GM18526 (cell line): ENCODE measurements around the gene NUP98.

Experiments
- POLR2A ChIP-seq: IDR thresholded peaks from 3 replicates; pipeline ENCODE4 v1.6.1; 2011; ENCODE audit not compliant: insufficient read length; ENCODE audit errors: extremely low read depth

NUP98 gene

DNA sequence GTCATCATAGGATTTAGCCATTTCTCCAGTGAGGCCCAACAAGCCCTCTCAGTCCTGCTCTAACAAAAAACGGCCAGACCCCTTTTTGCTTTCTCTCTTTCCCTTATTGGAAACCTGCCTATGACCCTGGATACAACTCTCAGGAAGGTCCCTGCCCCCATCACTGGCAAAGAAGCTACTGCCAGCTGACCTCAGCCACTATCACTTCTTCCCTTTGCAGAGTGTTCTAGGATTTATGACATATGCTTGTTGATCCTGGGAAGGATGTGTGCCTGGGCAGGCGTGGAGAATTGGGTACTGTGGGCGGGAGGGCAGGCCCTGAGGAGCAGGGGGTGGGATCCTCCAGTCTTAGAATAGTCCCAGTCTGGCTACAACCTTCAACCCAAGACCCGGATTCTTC is 18.5 kb upstream of the NUP98 start:
- no peak for TF ChIP-seq POLR2A

DNA sequence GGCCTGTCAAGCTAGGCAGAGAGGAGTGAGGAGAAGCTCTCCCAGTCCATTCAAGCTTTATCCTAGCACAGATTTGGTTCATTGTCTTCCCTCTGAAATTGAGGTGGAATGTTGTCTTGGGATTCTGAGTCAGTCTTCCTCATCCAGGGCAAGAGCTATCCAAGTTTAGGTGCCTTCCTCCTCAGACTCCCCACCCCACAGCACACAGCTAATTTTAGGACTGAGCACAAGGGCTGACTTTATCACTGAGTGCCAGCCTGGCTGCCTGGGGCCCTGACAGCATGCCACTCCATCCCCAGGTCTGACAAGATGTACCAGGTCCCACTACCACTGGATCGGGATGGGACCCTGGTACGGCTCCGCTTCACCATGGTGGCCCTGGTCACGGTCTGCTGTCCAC is 13.6 kb upstream of the NUP98 start:
- no peak for TF ChIP-seq POLR2A

DNA sequence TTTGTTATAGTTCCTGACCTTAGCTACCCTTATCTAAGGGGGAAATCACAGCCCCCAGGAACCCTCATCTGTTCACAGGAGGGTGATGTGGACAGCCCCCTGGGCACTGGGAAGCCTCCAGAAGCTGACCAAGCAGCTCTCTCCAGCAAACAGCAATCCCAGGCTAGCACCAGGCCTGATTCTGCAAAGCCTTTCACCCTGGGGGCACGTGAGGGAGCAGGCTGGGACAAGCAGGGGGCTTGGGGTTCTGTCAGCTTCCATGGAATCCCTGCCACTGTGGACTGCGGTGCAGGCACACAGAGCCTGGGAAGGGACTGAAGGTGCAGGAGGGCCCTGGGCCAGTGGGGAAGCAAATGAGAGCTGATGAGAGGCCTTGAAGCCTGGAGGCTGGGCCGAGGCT is 13.1 kb upstream of the NUP98 start:
- no peak for TF ChIP-seq POLR2A

DNA sequence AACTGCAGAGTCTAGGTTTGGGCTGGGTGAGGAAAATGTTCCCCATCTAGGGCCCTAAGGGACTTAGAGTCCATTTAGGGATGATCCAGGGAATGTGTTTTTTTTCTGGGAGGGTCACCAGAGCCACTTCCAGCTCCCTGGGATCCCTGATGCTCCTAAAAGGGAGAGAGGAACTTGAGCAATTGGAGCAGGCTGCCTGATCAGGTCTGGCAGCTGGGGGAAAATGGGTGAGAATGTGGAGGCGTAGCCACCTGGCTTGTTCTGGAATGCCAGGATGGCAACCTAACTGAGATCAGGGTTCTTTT is 12.2 kb upstream of the NUP98 start:
- no peak for TF ChIP-seq POLR2A

DNA sequence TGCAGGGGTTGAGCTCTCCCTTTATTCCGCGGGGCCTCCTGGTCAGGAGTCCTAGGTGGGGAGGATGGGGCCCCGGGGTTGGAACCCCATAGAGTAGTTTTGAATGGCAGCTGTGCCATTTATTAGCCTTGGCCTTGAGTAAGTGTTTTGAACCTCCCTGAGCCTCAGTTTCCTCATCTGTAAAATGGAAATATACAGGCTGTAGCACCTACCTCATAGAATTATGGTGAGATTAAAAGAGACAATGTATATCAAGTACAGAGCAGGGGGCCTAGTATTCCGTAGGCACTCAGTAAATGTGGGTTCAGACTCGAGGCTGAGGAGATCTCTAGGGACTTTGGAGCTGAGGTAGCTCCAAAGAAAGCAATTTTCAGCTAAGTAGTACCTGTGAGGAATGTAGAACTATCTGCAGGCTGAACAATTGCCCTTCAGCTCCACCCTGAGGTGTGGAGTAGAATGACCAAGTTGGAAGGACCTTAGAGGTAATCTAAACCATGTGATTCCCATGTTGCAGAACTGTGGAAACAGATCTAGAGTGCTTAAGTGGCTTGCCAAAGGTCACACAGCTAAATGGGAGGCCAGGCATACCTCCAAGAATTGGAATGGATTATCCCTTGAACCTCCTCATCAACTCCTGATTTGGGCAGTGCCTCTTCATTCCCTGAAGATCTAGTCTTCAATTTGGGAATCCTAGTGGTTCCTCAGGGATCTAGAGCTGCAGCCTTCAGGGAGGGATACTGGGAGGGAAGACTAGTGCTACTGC is 11.7 kb upstream of the NUP98 start:
- TF ChIP-seq POLR2A = no peak

DNA sequence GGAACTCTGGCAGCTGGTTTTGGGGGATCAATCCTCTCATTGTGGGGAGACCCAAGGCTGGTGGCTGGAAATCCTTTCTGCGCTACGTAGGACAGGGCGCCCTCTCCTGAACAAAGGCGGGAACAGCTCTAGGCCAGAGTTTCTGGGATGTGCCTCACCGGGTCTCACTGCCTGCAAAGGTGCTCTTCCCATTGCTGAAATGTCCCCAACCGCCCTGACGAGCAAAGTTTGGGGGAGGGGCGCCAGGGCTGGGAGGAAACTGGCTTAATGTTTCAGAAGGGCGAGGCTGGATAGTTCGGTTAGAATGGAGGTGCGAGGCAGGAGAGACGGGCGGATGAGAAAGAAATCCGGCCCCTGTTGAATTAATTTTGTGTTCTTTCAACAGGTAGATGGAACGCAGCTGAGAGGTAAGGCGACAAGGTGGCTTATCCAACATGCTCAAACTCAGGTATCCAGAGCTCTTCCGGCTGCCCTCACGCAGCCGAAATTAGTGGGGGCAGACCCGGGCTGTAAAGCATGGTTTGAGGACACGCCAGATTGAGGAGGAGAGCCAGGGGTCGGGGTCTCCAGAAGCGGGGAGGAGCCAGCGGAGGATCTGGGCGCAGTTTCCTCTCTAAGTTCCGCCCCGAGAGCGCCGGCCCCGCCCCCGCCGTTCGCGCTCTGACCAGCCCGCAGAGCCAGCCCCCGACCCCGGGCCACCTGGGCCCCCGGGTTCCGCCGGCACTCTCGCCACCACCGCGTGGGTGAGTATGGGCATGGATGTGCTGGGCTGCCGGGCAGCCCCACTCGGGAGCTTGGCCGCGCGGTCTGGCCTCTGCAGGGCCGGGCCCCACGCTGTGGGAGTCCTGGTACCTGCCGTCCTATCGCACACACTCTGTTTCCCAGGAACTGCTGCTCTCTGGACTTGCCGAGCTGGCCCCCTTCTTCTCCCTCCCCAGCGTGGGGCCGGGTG is 10.8 kb upstream of the NUP98 start, which contains the start of gene PGAP2:
Gene PGAP2 (plus strand): TSS at position 652 of the 952 bp plus-strand sequence. CDS start 2,700 bp downstream, outside the sequence.
- peak; percentile 35 for TF ChIP-seq POLR2A

DNA sequence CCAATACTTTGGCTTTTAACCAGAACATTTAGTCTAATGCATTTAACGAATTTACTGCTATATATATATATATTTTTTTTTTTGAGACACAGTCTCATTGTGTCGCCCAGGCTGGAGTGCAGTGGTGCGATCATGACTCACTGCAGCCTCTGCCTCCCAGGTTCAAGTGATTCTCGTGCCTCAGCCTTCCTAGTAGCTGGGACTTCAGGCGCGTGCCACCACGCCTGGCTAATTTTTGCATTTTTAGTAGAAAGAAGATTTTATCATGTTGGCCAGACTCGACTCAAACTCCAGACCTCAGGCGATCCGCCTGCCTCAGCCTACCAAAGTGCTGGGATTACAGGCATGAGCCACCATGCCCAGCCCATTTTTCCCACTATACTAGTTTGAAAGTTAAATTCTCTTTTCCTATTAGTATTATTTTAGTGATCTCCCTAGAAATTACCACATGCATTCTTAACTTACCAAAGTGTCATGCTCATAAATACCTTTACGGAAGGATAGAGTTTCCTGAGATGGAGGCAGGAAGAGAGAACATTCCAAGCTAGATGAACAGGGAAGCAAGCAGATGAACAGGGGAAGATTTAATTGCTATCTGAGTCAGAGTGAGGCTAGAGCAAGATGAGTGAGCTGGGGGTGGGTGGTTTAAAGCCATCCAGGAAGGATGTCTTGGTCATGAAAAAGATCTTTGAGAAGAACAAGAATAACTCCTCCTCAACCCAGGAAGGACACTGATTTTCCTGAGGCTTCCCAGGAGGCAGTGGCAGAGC is 6.6 kb upstream of the NUP98 start:
- TF ChIP-seq POLR2A = no peak

DNA sequence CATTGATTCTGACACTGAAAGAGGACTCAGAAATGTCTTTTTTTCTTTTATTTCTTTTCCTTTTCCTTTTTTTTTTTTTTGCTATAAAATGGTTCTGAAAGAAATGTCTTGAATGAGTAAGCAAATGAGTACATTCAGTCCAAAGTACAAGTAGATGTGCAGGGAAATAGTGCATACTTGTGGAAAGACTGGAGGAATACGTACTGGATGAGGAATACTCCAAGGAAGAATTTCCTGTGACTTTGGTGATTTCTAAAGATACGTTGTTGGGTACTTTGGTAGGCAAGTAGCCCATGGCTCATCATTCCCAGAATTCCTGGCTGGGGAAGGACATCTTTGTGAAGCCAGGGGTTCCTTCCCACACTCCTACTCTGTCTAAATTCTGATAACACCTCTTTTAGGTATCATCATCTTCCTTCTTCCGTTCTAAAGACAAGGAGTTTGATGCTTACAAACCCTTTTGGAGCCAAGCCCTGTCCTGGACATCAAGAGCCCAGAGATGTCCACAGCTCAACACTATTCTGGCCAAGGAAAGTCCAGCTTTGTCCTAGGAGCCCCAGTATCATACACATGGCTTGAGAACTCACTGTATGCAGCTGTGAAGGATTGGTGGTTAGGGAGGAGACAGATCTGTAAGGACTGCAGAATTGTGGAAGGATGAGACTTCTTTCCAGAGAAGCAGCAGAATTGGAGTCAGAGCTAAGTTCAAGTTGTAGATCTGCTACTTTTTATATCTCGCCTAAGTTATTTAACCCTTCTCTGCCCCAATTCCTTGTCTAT is 4.8 kb upstream of the NUP98 start:
- no peak for TF ChIP-seq POLR2A

DNA sequence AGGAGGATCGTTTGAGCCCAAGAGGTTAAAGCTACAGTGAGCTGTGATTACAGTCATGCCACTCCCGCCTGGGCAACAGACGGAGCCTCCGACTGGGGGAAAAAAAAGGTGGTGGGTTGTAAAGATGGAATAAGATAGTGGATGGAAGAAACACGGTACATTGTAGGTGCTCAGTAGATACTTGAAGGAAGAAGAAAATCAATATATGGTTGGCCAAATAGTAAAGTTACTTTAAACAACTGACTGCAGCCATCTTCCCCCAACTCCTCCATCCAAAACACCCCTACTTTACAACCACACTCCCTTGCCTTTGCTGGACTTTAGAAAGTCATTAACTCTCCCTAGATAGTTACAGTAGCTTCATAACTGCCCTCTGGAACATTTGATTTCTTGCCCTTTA is 2.5 kb upstream of the NUP98 start:
- no peak for TF ChIP-seq POLR2A

DNA sequence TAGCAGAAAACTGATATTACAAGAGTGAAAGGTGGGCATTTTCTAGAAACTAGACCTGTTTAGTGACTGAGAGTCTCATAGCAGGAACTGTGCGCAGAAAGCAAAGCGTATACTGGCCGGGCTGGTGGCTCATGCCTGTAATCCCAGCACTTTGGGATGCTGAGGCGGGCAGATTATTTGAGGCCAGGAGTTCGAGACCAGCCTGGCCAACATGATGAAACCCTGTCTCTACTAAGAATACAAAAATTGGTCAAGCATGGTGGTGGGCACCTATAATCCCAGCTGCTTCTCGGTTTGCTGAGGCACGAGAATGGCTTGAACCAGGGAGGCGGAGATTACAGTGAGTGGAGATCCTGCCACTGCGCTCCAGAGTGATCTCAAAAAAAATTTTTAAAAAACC is 1.8 kb upstream of the NUP98 start:
- TF ChIP-seq POLR2A = no peak

DNA sequence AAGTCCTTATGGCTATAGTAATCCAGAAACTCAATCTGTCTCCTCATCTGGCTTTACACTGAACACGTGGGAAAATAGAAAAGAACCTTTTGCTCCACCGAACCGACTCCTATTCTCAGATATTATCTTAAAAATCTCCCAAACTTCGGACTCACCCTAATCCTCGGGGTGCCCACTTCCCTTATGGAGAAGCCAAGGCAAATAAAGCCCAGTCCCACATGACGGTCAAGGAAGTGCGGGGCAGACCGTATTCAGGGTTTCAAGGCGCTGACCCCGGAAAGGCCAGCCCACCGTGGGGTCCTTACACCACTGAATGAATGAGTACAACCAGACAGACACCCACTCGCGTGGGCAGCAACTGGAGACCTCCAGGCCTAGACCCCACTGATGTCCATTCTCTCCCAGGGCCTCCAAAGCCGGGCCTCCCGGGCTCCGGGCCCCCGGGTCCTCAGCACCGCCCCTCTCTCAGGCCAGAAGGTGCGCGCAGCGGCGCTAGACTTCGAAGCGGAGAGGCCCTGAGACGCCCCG is 489 bp downstream of the NUP98 start:
- TF ChIP-seq POLR2A = no peak

DNA sequence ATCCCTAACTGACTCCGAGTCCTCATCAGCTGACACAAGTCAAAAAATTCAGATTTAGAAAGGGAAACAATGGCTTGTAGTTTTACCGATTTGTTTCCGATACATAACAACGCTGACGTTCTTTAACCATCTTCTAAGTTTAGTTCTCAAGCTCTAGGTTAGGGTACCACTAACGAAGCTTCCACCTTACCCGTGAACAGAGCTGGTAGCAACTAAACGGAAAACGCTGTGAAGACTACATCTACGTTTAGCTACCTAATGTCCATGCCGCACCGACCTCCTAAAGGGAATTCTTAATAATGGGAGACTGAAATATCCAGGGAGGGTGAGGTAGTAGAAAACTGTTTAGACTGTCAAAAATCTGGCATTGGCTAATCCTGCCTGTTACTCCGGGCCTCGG is 1.0 kb downstream of the NUP98 start:
- TF ChIP-seq POLR2A = no peak

DNA sequence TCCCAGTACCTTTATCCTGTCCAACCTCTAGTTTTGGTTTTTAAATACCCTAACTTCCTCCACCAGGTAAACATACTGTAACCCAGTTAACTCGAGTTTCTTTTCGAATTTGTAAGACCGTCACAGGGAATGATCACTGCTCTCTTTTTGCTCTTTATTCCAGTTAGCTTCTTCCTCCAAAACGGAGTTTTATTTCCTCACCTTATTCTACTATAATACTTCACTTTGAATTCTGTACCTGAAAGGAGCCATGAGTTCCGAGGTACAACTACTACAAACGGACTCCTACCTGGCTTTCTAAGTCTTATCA is 1.4 kb downstream of the NUP98 start:
- no peak for TF ChIP-seq POLR2A

DNA sequence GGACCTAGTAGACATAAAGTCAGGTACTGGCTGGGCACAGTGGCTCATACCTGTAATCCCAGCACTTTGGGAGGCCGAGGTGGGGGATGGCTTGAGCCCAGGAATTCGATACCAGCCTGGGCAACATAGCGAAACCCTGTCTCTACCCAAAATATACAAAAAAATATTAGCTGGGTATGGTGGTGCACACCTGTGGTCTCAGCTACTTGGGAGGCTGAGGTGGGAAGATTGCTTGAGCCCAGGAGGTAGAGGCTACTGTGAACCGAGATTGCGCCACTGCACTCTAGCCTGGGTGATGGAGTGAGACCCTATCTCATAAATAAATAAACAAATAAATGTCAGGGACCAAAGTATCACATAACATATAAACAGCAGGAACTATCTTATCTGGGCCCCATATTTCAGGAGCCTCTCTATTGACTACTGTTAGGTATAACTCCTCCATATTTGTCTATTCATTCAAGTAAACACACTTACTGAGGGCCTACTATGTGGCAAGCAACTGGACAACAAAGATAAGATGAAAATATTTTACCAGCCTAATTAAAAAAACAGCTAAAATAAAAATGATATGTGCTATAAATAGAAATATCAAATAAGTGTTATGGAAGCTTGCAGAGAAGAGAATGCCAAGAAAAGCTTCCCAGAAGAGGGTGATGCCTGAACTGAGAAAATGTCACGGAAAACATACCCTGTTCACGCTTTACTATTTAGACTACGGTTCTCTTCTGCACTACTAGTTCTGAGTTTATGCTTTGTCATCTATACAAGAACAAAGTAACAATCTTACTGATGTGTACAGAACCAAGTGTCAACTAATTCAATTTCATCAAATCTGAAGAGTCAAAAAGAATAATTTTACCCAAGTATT is 2.0 kb downstream of the NUP98 start:
- TF ChIP-seq POLR2A = no peak

DNA sequence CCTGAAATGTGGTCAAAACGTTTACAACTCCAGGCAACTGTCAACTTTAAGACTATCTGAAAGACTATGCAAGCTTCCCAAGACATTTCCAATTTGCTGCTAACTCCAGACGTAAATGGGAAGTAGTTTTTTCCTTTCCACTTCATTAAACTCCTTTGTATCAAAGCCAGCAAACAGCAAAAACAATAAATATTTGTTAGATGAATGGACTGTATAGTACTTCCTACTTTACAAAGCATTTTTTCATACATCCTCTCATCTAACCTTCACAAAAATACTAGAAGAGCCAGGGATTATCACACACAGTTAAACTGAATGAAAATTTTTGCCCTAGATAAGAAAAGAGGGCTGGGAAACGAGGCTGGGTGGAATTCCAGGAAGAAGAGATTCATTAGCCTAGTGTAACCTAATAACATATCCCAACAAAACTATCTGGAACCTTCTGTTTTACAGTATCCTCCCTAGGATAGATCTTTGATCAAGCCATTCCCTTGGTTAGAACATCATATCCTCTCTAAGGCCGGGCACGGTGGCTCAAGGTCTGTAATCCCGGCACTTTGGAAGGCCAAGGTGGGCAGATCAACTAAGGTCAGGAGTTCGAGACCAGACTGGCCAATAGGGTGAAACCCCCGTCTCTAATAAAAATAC is 10.4 kb downstream of the NUP98 start:
- TF ChIP-seq POLR2A = no peak
